H1 (cell line): ENCODE results near the gene CYRIA. TPM values are rescaled to one million over a fixed set of nuclear protein-coding genes. Genes with fewer than 3 reads are reported as not detected.

ENCODE experiments used
- CTCF ChIA-PET: fragments of 300-600 bp; sonication (Branson Sonifier 250); formaldehyde crosslinking; loops from one replicate; lab custom pipeline; 2021; ENCODE audit not compliant: partially characterized antibody; lab: Charles Lee
- POLR2A ChIA-PET: fragments of 300-600 bp; sonication (Branson Sonifier 250); formaldehyde crosslinking; loops from one replicate; lab custom pipeline; 2021; ENCODE audit warnings: inconsistent platforms; ENCODE audit not compliant: partially characterized antibody; lab: Charles Lee
- DNase-seq, 2 experiments: peaks; one replicate each; pipeline versions ENCODE4 v3.0.0 to v3.0.0-alpha.2; 2010 to 2022; ENCODE audit warnings: low spot score in 2 of 2, low read depth in 1 of 2, mixed read lengths in 1 of 2
- FAIRE-seq: peaks from 2 replicates; lab custom pipeline; 2011; peaks lifted over from hg19 to GRCh38; lab: Jason Lieb, UNC
- H2AFZ ChIP-seq: 2 replicates; pipeline ENCODE4 v1.8.1; 2012; ENCODE audit warnings: low read length, inconsistent platforms
- H2AK5ac ChIP-seq: 2 replicates; pipeline ENCODE4 v1.6.1; 2013; ENCODE audit warnings: low read depth, low read length
- H2BK120ac ChIP-seq: replicated peaks from 2 replicates; pipeline ENCODE3; 2013; ENCODE audit warnings: low read depth, low read length, inconsistent platforms
- H2BK12ac ChIP-seq: 2 replicates; pipeline ENCODE4 v1.6.1; 2013; ENCODE audit warnings: low read depth, low read length
- H2BK15ac ChIP-seq: 2 replicates; pipeline ENCODE4 v1.6.1; 2013; ENCODE audit warnings: low read length
- H2BK20ac ChIP-seq: 2 replicates; pipeline ENCODE4 v1.6.1; 2013; ENCODE audit warnings: low read length
- H2BK5ac ChIP-seq: 2 replicates; pipeline ENCODE4 v1.6.1; 2013; ENCODE audit warnings: low read depth, low read length
- H3K14ac ChIP-seq: 2 replicates; pipeline ENCODE4 v1.6.1; 2013; ENCODE audit warnings: inconsistent platforms; ENCODE audit not compliant: insufficient read length
- H3K18ac ChIP-seq: 2 replicates; pipeline ENCODE4 v1.6.1; 2013; ENCODE audit warnings: low read length; ENCODE audit errors: extremely low read depth
- H3K23ac ChIP-seq: 2 replicates; pipeline ENCODE4 v1.6.1; 2013; ENCODE audit warnings: inconsistent platforms; ENCODE audit not compliant: insufficient read length
- H3K23me2 ChIP-seq: 2 replicates; pipeline ENCODE4 v1.6.1; 2013; ENCODE audit warnings: low read depth, low read length
- H3K27ac ChIP-seq: 2 replicates; pipeline ENCODE4 v1.6.1; 2011; ENCODE audit warnings: low read depth, low read length, inconsistent platforms
- H3K27me3 ChIP-seq, 4 experiments: replicated peaks in 1 of 4; 1 replicate in 1 of 4; 2 replicates in 3 of 4; pipeline versions ENCODE4 v1.6.1 to v1.8.1; 2011 to 2013; ENCODE audit warnings: low read length in 3 of 4, mild to moderate bottlenecking in 3 of 4, inconsistent platforms in 2 of 4, mixed read lengths in 2 of 4, moderate library complexity in 1 of 4; ENCODE audit not compliant: control insufficient read depth in 3 of 4, insufficient read depth in 3 of 4; ENCODE audit errors: extremely low read depth in 1 of 4
- H3K36me3 ChIP-seq, 4 experiments: 2 replicates each; pipeline versions ENCODE4 v1.6.1 to v1.8.1; 2011 to 2013; ENCODE audit warnings: mild to moderate bottlenecking in 4 of 4, low read length in 3 of 4, moderate library complexity in 2 of 4, control low read depth in 1 of 4, inconsistent platforms in 1 of 4; ENCODE audit not compliant: insufficient read depth in 4 of 4, control insufficient read depth in 2 of 4
- H3K4ac ChIP-seq: replicated peaks from 2 replicates; pipeline ENCODE3; 2013; ENCODE audit warnings: low read length, low read depth, mixed read lengths, inconsistent platforms; ENCODE audit not compliant: insufficient read length
- H3K4me1 ChIP-seq, 4 experiments: replicated peaks in 1 of 4; 1 replicate in 1 of 4; 2 replicates in 3 of 4; pipeline versions ENCODE4 v1.6.1 to v1.8.1; 2011 to 2013; ENCODE audit warnings: low read length in 3 of 4, inconsistent platforms in 2 of 4, mixed read lengths in 1 of 4; ENCODE audit not compliant: insufficient read depth in 4 of 4, control insufficient read depth in 3 of 4
- H3K4me2 ChIP-seq, 2 experiments: 2 replicates each; pipeline versions ENCODE4 v1.6.1 to v1.8.1; 2011 to 2013; ENCODE audit warnings: low read depth in 2 of 2, low read length in 2 of 2, control low read depth in 1 of 2, inconsistent platforms in 1 of 2, mild to moderate bottlenecking in 1 of 2; ENCODE audit not compliant: insufficient read depth in 1 of 2
- H3K4me3 ChIP-seq, 4 experiments: fragments of 200-600, 300-600 bp in 1 of 4; sonication (generic), shearing (Covaris generic), sonication (Bioruptor Twin) in 1 of 4; 2 replicates each; pipeline versions ENCODE4 v1.5.1 to v1.8.1; 2011 to 2016; ENCODE audit warnings: low read length in 4 of 4, low read depth in 3 of 4, control low read depth in 2 of 4, inconsistent platforms in 2 of 4, mild to moderate bottlenecking in 2 of 4, mixed read lengths in 1 of 4, moderate library complexity in 1 of 4; ENCODE audit not compliant: insufficient read depth in 2 of 4; ENCODE audit errors: extremely low read depth in 1 of 4
- H3K56ac ChIP-seq: replicated peaks from 2 replicates; pipeline ENCODE3; 2013; ENCODE audit warnings: low read depth, mild to moderate bottlenecking, mixed read lengths, low read length, inconsistent platforms; ENCODE audit not compliant: insufficient read length
- H3K79me1 ChIP-seq: 2 replicates; pipeline ENCODE4 v1.6.1; 2013; ENCODE audit warnings: low read depth, low read length, control low read depth
- H3K79me2 ChIP-seq, 2 experiments: 2 replicates each; pipeline versions ENCODE4 v1.6.1 to v1.8.1; 2012 to 2013; ENCODE audit warnings: low read length in 2 of 2, mild to moderate bottlenecking in 2 of 2, inconsistent platforms in 1 of 2; ENCODE audit not compliant: insufficient read depth in 2 of 2, control insufficient read depth in 1 of 2
- H3K9ac ChIP-seq, 4 experiments: replicated peaks in 1 of 4; 1 replicate in 1 of 4; 2 replicates in 3 of 4; pipeline versions ENCODE4 v1.6.1 to v1.8.1; 2011 to 2013; ENCODE audit warnings: low read depth in 3 of 4, low read length in 3 of 4, control low read depth in 2 of 4, mild to moderate bottlenecking in 2 of 4, moderate library complexity in 2 of 4, inconsistent platforms in 1 of 4; ENCODE audit errors: extremely low read depth in 1 of 4
- H3K9me3 ChIP-seq, 2 experiments: 2 replicates each; pipeline versions ENCODE4 v1.6.1 to v1.8.1; 2012 to 2013; ENCODE audit warnings: mild to moderate bottlenecking in 2 of 2, moderate library complexity in 2 of 2, control low read depth in 1 of 2, inconsistent platforms in 1 of 2, low read depth in 1 of 2, low read length in 1 of 2, mixed read lengths in 1 of 2; ENCODE audit not compliant: insufficient read depth in 2 of 2
- H4K20me1 ChIP-seq, 2 experiments: replicated peaks in 1 of 2; 2 replicates each; pipeline versions ENCODE3 to v1.8.1; 2011 to 2013; ENCODE audit warnings: inconsistent platforms in 2 of 2, low read length in 2 of 2, mild to moderate bottlenecking in 1 of 2; ENCODE audit not compliant: insufficient read depth in 2 of 2, control insufficient read depth in 1 of 2
- H4K5ac ChIP-seq: 2 replicates; pipeline ENCODE4 v1.6.1; 2013; ENCODE audit warnings: low read length, low read depth, mixed read lengths, inconsistent platforms; ENCODE audit not compliant: insufficient read length
- H4K8ac ChIP-seq: 2 replicates; pipeline ENCODE4 v1.8.0; 2013; ENCODE audit warnings: mild to moderate bottlenecking, moderate library complexity, low read length, inconsistent platforms; ENCODE audit not compliant: insufficient read depth; ENCODE audit errors: extremely low read depth
- H4K91ac ChIP-seq: replicated peaks from 2 replicates; pipeline ENCODE3; 2013; ENCODE audit warnings: low read length, mixed read lengths, inconsistent platforms; ENCODE audit not compliant: insufficient read length
- KDM5A ChIP-seq: fragments of 200-600 bp; IDR thresholded peaks from 2 replicates; pipeline ENCODE4 v1.7.1; 2012; ENCODE audit warnings: mild to moderate bottlenecking, low read length, inconsistent platforms, mixed read lengths
- RAD21 ChIP-seq, 2 experiments: IDR thresholded peaks in 1 of 2; conservative IDR thresholded peaks in 1 of 2; 2 replicates each; pipeline ENCODE4 v1.6.1; 2011; ENCODE audit warnings: low read depth in 2 of 2, low read length in 2 of 2, improper control_type of control experiment in 1 of 2, inconsistent platforms in 1 of 2, mild to moderate bottlenecking in 1 of 2, moderate library complexity in 1 of 2
- SIN3A ChIP-seq, 2 experiments: IDR thresholded peaks in 1 of 2; conservative IDR thresholded peaks in 1 of 2; 2 replicates each; pipeline ENCODE4 v1.6.1; 2011 to 2012; ENCODE audit warnings: low read length in 2 of 2, improper control_type of control experiment in 1 of 2, low read depth in 1 of 2, mild to moderate bottlenecking in 1 of 2
- WGBS, 2 experiments: shearing (Covaris generic) in 1 of 2; methylation state at CpG; one replicate each; pipeline versions ENCODE4 v1.1.6 to v1.1.7; 2013 to 2015; ENCODE audit warnings: low lambda C conversion rate in 2 of 2, mixed read lengths in 2 of 2, inconsistent platforms in 1 of 2, low coverage in 1 of 2, missing lambda C conversion rate in 1 of 2; ENCODE audit not compliant: insufficient replicate concordance in 2 of 2, insufficient coverage in 1 of 2, insufficient read length in 1 of 2; ENCODE audit errors: extremely low coverage in 1 of 2, missing lambda C conversion rate in 1 of 2; 5-methylcytosine and 5-hydroxymethylcytosine counted together
- polyA plus RNA-seq, 7 experiments: library from polyadenylated mRNA; depleted of rRNA in 3 of 7; stranded (reverse) in 5 of 7; unstranded in 2 of 7; fragments of >200 nt in 5 of 7; fragments of 200-250 nt in 2 of 7; gene quantifications; 1 replicate in 5 of 7; 2 replicates in 1 of 7; 4 replicates in 1 of 7; pipeline versions ENCODE4 v1.2.1 to v1.2.3, GENCODE V29; 2011 to 2013; ENCODE audit warnings: missing spikeins in 2 of 7, mixed read lengths in 2 of 7
- total RNA-seq: library from RNA; stranded (reverse); fragmentation: NEBNext Ultra II Directional; extraction: Animal tissue kit (Norgen Biotek cat#: 25700); gene quantifications from 2 replicates; pipeline ENCODE4 v1.2.1, GENCODE V29; 2021

The CYRIA gene
- total and polyA plus RNA-seq, 2 of the 8 experiments (the other 6 are each of a cell fraction or from before 2014, with no cell fraction given): 1.5 to 9.8 TPM

- no peaks in the 10 kb centered on the region for H3K23me2 ChIP-seq
- H2BK15ac ChIP-seq: no peak overlapping the region
- no peak overlapping the region for H4K91ac ChIP-seq
- no peaks in the 10 kb centered on the region for H4K20me1 ChIP-seq
- no peaks in the 10 kb centered on the region; the same call in 1 of the 2 replicates for H3K79me1 ChIP-seq
- FAIRE-seq: no peak
- H3K36me3 ChIP-seq: no peaks in the 10 kb centered on the region
- no peak overlapping the region for H3K4ac ChIP-seq
- H3K27ac ChIP-seq: no peak overlapping the region
- no peak overlapping the region for H3K4me3 ChIP-seq
- no peak overlapping the region for H3K14ac ChIP-seq
- 82% methylated on average over 1 of the region's 1 CpG; no CpG with 5 or more reads in 1 of the 2 experiments for WGBS, 2 experiments
- H4K8ac ChIP-seq: no peak overlapping the region
- no peaks in the 10 kb centered on the region; a peak in 1 of 4 replicates for H3K79me2 ChIP-seq
- H3K27me3 ChIP-seq: no peaks in the 10 kb centered on the region
- POLR2A ChIA-PET: interaction anchor here (1.4 kb wide), 1 partner anchor 11 kb away, joined by 4 read pairs; no protein-coding TSS in a partner anchor
- H3K4me2 ChIP-seq: no peak overlapping the region
- no peak overlapping the region for H2AFZ ChIP-seq
- no peak overlapping the region for H3K23ac ChIP-seq
- H3K4me1 ChIP-seq: no peaks in the 10 kb centered on the region; a peak in 2 of 7 replicates
- no peak overlapping the region for H4K5ac ChIP-seq
- peaks cover 0 to 4% of the 10 kb centered on the region in 2 experiments; a peak in 1 of 4 replicates for H3K9me3 ChIP-seq
- H3K56ac ChIP-seq: no peak overlapping the region
- H2BK5ac ChIP-seq: no peak overlapping the region
- H2AK5ac ChIP-seq: no peak overlapping the region
- CTCF ChIA-PET: interaction anchor here (0.9 to 2.2 kb wide), 4 partner anchors 19 to 135 kb away, joined by 3 to 10 read pairs (median 4); no protein-coding TSS in a partner anchor
- no peak overlapping the region for H2BK120ac ChIP-seq
- H2BK20ac ChIP-seq: no peak overlapping the region
- H3K9ac ChIP-seq: no peak overlapping the region
- DNase-seq: no peak
- H3K18ac ChIP-seq: no peak overlapping the region
- no peak overlapping the region for H2BK12ac ChIP-seq
- TF ChIP-seq KDM5A (no peak), SIN3A (conservative IDR thresholded peaks at IDR 0.05 in 1 of 2, IDR thresholded peaks at IDR 0.05 in 1 of 2; ENCODE audit: low read depth in 1 of 2, low read length in 2 of 2) (no peak), RAD21 (IDR thresholded peaks at IDR 0.05 in 1 of 2, conservative IDR thresholded peaks at IDR 0.05 in 1 of 2; ENCODE audit: low read depth in 2 of 2, low read length in 2 of 2) (no peak)
Measured at GRCh38 chr2:16637304-16637703, 28.3 kb downstream of the CYRIA start.
